GM19193 (cell line): ENCODE results near the gene CREBBP.

Experiments
- POLR2A ChIP-seq: IDR thresholded peaks from 4 replicates; pipeline ENCODE4 v1.6.1; 2011; ENCODE audit not compliant: insufficient read depth, insufficient read length; ENCODE audit errors: extremely low read depth

The CREBBP gene

DNA sequence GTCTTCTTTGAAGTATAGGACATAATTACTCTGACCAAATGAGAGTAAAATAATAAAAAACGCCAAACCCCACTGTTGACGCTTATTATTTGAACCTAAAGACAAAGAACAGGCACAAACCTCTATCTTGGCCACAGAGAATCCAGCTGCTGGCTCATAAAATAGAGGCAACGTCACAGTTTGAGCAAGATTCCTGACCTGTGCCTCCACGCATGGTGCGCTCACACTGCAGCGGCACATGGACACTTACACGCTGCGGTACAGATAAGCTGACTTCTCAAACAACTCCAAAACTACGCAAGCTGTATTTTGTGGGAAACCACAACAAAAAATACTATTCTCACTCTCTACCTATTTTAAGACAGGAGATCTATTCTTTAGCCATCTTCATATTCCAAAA is 124.4 kb downstream of the CREBBP start:
- TF ChIP-seq POLR2A, result no peak

DNA sequence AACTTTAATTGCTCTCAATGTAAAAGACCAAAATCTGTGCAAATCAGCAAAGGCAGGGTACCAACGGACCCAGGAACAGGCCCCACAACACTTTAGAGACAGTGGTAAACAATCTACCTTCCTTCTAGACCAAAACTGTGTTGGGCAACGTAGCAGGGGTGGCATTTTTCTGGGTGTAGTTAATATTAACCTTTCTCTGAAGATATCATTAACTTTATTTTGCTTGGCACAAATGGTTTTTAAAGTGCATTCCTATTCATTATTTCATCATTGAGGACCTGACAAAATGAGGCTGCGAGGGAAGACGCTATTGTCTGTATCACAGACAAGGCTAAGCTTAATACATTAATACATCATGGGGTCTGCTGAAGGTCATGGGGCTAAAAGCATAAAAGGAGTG is 125.3 kb downstream of the CREBBP start:
- TF ChIP-seq POLR2A, result no peak

DNA sequence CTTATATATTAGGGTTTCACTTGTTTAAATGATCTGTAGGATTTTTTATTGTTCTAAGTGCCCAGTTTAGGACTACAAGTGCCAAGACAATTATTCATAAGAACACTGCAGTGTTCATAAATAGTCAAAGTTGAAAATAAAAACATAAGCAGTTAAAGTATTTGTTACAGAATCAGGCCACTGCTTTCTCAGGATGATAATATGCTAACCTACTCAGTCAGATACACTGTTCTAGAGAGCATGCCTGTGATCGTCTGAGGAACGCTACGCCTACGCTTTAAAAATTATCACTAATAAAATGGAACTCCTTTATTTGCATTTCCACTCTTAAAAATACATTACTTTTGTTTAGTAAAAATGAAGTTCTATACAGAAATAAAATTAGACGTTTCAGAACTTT is 125.7 kb downstream of the CREBBP start:
- no peak for TF ChIP-seq POLR2A

DNA sequence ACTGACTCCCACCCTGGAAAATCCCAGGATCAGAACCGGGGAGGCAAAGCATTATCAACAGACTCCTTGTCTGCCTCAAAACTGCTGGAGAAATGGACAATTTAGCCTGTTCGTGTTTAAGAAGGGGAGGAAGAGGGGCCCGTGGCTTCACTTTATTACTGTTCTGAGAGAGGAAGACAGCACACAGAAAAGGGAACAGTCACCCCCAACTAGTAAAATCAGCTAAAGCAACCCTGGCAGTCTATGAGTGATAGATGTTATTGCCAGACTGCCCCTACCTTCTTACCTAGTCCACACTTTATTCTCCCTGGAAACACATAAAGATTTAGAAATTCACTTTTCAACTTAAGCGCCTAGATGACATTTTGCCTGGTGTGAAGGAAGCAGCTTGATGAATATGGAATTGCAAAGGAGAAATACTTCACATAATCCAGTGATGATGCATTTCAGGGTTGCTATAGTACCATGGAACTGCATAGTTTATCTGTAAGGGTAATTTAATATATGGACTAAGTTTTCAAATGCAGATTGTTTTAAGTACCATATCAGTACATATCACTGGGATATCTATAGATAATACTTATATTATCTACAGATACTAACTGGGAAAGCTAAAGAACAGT is 126.3 kb downstream of the CREBBP start:
- TF ChIP-seq POLR2A, result no peak

DNA sequence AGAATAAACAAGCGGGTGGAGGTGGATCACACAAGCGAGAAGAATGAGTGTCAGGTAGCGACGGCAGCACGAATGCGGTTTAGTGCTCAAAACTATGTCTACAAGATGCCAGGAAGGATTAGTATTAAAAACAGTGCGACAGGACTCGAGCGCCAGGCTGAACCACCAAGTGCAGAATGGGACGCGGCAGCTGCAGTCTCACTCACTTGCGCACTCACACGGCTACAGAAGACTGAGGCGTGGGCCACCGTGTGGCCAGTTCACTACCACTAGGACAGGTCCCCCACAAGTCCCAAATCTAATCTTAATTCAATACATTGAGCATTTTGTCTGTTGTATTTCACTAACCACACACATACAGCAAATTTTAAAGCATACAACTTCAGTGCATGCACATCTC is 127.5 kb downstream of the CREBBP start:
- no peak for TF ChIP-seq POLR2A

DNA sequence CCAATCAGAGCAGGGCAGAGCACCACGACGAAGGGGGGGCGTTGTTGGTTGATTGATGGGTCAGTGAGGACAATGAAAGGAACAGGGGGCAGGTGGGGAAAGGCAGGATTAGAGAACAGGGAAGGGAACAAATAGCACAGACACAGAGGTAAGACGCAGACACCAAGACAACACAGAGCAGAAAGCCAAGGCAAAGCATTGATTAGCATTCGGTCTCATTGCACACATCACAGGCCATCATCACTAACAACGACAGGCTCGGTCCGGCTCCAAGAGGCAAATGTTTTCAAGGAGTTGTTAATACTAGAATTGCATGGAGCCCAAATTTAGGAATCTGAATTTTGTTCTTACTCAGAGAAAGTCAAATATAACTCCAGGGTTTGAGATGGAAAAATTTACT is 128.6 kb downstream of the CREBBP start:
- TF ChIP-seq POLR2A, result no peak

DNA sequence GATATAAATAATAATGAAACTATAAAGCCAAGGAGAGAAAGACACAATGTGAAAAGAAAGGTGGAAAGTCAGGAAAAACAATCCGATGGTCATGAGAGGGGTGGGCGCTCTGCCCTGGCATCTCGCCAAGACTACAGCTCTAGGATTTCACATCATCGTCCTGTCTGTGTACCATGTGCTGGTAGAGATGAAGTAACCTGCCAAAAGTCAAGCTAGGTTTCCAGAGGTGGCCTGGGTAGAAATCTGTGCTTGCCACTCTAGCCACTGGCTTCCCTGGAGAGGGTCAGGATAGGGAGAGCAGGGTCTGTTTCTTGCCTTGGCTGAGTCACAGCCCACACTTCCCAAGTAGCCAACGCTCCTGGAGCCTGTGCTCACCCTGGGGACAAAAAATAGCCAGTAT is 132.2 kb downstream of the CREBBP start:
- TF ChIP-seq POLR2A, result no peak

DNA sequence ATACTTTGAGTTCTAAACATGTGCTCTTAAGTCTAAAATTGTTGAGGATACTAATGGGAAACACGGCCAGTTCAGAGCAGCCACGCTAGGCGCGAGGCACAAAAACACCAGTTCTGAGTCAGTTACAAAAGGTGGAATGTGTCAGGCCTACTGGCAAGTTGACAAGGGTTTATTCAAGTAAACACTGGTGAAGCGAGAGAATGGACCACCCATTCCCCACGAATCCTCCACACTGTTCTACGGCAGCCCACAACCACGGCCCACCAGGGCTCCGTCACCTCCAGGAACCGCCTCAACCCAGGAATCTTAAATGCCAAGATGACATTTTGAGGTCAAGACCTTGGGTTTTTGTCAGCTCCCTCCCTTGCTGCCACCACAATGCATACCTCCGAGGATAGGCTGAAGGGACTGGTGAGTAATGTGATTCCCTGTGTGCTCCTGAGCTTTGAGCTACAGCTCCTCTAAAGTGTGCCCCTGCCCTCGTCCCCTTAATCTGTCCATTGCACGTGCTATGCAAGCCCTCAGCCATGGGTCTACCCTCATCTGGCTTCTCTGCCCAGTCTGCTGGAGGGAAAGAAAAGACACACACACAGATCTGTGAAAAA is 134.7 kb downstream of the CREBBP start:
- TF ChIP-seq POLR2A, result no peak

DNA sequence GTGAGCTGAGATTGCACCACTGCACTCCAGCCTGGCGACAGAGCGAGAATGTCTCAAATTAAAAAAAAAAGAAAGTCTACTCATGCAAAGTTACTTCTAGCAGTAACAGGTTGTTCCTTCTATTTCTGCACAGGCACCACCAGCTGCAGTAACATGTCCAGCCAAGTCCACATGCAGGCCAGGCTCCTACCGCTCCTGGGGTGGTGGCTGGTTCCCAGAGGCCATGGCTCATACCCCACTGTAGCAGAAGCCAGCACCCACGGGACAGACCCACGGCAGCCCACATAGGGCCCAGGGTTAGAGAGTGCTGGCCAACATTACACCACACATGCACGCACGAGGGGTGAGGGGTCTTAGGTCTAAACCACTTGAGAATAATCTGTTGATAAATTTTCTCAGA is 136.5 kb downstream of the CREBBP start:
- TF ChIP-seq POLR2A, result no peak

DNA sequence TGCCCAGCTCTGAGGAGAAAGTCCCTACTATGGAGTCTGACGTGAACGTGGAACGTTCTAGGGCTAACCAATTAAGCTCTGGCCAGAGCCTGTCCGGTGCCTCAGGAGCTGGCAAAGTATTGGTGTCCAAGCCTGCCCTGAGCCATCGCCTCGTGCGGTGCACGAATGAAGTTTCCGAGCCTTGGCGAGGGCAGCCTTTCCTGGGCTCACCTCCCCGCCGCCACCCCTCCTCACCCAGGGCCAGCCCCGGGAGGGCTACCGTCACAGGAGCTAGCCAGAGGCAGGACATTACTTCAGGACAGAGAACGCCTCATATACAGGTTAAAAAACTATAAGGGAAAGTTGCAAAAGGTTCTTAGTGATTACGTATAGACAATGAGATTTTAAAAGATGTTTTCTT is 139.6 kb downstream of the CREBBP start:
- no peak for TF ChIP-seq POLR2A

DNA sequence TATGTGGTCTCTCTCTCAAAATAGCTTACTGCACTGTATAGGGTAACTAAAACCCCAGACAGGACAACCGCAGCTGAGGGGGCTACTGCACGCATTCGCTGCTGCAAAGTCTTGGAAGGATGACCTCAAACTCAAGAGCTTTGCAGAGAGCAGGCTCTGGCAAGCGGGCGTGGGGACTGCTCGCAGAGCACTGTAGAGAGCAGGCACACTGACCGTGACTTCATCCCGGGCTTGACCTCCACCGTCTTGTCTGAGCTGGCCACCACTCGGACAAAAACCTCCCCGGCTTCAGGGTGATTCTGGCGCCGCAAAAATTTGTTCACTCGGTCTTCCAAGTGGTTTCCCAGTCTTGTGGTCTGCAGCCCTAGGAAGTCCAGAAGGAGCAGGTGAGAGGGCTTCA is 140.3 kb downstream of the CREBBP start:
- TF ChIP-seq POLR2A, result no peak

DNA sequence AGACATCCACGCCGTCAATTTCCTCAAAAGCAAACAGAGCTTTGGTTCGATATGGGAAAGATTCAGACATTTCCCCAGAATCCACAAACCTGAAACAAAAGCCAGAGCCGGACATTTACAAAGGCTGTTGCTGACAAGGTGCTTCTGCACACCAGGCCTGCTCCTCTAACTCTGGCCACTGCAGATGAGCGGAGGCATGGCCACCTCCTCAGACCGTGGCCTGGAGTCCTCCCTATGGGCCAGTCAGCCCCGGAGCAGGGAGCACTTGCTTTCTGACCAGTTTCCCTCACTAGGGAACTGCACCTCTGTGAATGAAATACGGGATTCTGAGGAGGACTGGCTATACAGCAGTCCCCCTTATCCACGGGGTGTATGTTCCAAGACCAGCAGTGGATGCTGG is 140.9 kb downstream of the CREBBP start:
- TF ChIP-seq POLR2A, result no peak

DNA sequence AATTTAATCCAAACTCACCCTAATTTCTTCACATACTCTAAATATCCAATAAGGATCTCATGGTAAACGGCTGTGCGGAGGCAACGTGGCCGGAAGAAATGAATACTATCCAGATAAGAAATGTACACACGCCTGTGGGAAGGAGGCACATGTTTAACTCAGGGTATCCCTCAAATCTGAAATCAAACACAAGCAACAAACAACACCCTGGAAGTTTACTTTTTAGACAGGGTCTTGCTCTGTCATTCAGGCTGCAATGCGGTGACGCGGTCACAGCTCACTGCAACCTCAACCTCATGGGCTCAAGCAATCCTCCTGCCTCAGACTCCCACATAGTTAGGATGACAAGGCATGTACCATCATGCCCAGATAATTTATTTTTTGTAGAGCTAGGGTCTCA is 142.0 kb downstream of the CREBBP start:
- TF ChIP-seq POLR2A, result no peak

DNA sequence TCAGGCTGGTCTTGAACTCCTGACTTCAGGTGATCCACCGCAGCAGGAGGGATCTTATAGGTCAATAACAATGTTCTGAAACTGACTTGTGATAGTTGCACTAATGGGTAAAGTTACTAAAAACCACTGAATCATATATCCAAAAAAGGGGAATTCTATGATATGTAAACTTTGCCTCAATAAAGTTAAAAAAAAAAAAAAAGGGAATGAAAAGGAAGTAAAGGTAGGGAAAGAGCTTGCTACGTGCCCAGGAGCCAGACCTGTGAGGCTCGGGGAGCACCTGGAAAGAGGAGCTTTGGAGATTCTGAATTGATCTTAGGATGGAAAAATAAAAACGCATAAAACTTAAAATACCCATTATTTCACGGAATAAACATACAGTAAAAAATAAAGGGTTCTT is 142.4 kb downstream of the CREBBP start:
- no peak for TF ChIP-seq POLR2A

DNA sequence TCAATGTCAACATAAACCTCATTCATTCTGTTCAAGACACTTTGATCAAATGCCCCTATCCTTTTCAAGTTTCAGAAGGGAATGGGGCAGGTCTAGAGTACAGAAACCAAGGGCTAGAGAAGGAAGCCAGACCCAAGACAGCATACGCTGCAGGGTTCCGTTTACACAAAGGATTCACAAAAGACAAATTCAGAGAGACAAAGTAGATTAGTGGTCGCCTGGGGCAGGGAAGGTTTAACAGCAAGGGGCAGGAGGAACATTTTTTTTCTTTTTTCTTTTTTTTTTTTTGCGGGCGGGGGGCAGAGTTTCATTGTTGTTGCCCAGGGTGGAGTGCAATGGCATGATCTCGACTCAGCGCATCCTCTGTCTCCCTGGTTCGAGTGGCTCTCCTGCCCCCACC is 143.3 kb downstream of the CREBBP start:
- no peak for TF ChIP-seq POLR2A

DNA sequence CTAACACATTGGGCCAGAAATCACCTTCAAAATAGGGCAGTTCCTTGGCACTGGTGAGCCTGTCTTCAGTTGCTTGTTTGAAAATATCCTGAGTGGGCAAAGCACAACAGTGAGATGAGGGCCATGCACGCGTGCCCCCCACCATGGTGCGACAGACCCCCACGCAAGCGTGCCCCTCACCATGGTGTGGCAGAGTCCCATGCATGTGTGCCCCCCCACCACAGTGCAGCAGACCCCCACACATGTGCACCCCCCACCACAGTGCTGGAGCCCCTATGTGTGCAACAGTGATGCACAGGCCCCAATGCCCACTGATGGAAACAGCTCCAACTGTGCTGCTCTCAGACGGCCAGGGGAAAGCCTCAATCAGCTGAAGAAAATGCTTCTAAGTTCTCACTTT is 144.4 kb downstream of the CREBBP start:
- no peak for TF ChIP-seq POLR2A

DNA sequence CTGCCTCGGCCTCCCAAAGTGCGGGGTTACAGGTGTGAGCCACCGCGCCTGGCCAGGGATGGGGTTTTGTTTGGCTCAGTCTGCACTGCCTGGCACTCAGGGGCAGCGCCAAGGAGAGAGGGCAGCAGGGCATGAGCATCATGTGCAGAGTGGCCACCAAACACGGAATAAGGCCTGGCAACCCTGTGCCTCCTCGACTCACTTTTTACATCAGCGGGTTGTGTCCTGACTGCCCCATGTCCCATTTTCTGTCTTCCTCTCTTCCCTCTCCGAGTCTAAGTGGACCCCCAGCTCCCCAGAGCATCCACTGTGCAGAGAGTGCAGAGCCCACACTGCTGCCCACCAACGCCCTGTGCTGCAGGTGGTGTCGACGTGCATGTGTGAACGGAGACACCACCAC is 145.0 kb downstream of the CREBBP start:
- no peak for TF ChIP-seq POLR2A

DNA sequence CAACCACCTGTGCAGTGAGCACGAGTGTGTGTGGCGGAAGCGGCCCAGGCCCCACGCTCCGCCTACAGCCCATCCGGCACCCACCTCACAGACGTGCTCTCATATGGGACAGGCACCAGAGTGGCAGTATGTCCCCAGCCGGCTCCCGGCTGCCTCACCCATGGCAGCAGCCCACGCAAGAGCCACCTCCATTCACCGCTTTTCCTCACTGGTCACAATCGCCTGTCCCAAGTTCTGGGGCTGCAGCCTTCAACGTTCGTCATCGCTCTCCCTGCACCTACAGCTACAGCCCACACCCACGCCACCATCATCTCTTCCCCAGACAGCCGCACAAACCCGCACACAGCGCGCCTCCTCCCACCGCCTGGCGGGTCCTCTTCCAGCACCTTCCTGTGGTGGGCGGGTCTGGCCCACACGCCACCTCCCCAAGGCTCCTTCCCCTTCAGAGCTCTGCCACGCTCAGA is 145.7 kb downstream of the CREBBP start:
- TF ChIP-seq POLR2A, result no peak
